ENCODE results near the gene NT5C. TPM values are rescaled to one million over a fixed set of nuclear protein-coding genes. Genes with fewer than 3 reads are reported as not detected.

NT5C gene
- total RNA-seq, 1 experiment from 2014 or later: 38.6 TPM

GRCh38 chr17:75098861-75099260 lies 32.7 kb downstream of the NT5C start:
- CTCF ChIA-PET: interaction anchor here (0.6 kb wide), 1 partner anchor 71 kb away, joined by 6 read pairs; no protein-coding TSS in a partner anchor
- Histone ChIP-seq H4K20me1 (ENCODE audit: insufficient read depth) (peaks cover 8% of the 10 kb centered on the region), H2AFZ (no peak overlapping the region), H3F3A (ENCODE audit: insufficient read depth, low read depth) (peaks cover 47% of the 10 kb centered on the region), H3K4me1 (replicated peaks; ENCODE audit: insufficient read depth) (peaks cover 31% of the 10 kb centered on the region), H3K36me3 (ENCODE audit: low read depth) (peaks cover 44% of the 10 kb centered on the region), H3K27me3 (ENCODE audit: insufficient read depth, low read depth) (no peaks in the 10 kb centered on the region), H3K9me2 (ENCODE audit: insufficient read depth) (no peaks in the 10 kb centered on the region), H3K4me2 (no peak overlapping the region), H3K4me3 (no peak overlapping the region), H3K9me3 (ENCODE audit: insufficient read depth, low read depth) (no peaks in the 10 kb centered on the region), H3K27ac (no peak overlapping the region), H3K79me2 (ENCODE audit: low read depth) (peaks cover 40% of the 10 kb centered on the region)
- POLR2A ChIA-PET (ENCODE audit: unreplicated experiment): interaction anchor here (0.6 kb wide), 1 partner anchor 27 kb away, joined by 4 read pairs; no protein-coding TSS in a partner anchor
- TF ChIP-seq EZH2 (IDR thresholded peaks at IDR 0.05; ENCODE audit: low read depth) (no peak), CTCF (conservative IDR thresholded peaks at IDR 0.05) (no peak)
- no peak for DNase-seq
- intact Hi-C loops (cut with micrococcal nuclease; ENCODE audit: unreplicated experiment): no loop called here
- no TSS peak for BruUV-seq (replicated peaks)

GRCh38 chr17:75097865-75098264 lies 33.7 kb downstream of the NT5C start:
- H3K27me3 ChIP-seq (ENCODE audit: insufficient read depth, low read depth): no peaks in the 10 kb centered on the region
- peaks cover 34% of the 10 kb centered on the region for H3K36me3 ChIP-seq (ENCODE audit: low read depth)
- no peaks in the 10 kb centered on the region for H3K9me3 ChIP-seq (ENCODE audit: insufficient read depth, low read depth)
- peaks cover 8% of the 10 kb centered on the region for H4K20me1 ChIP-seq (ENCODE audit: insufficient read depth)
- intact Hi-C loops (cut with micrococcal nuclease; ENCODE audit: unreplicated experiment): loop anchor here (2.0 kb wide), 1 partner anchor 51 kb away; the partner anchor contains the start of genes ATP5PD and KCTD2
- no peaks in the 10 kb centered on the region for H3K9me2 ChIP-seq (ENCODE audit: insufficient read depth)
- CTCF ChIA-PET: interaction anchor here (0.7 kb wide), 1 partner anchor 38 kb away, joined by 3 read pairs; no protein-coding TSS in a partner anchor
- DNase-seq: no peak
- H3K4me1 ChIP-seq (replicated peaks; ENCODE audit: insufficient read depth): peaks cover 41% of the 10 kb centered on the region
- no peak overlapping the region for H3K27ac ChIP-seq
- POLR2A ChIA-PET (ENCODE audit: unreplicated experiment): no interaction called here
- H3F3A ChIP-seq (ENCODE audit: insufficient read depth, low read depth): peaks cover 46% of the 10 kb centered on the region
- H2AFZ ChIP-seq: no peak overlapping the region
- no TSS peak for BruUV-seq (replicated peaks)
- H3K4me3 ChIP-seq: no peak overlapping the region
- TF ChIP-seq EZH2 (IDR thresholded peaks at IDR 0.05; ENCODE audit: low read depth) (no peak), CTCF (conservative IDR thresholded peaks at IDR 0.05) (no peak)
- H3K79me2 ChIP-seq (ENCODE audit: low read depth): peaks cover 50% of the 10 kb centered on the region
- H3K4me2 ChIP-seq: no peak overlapping the region

- ChIA-PET CTCF (interaction anchor here (0.5 kb wide), 3 partner anchors 19 to 26 kb away, joined by 3 to 6 read pairs (median 5); no protein-coding TSS in a partner anchor), POLR2A (ENCODE audit: unreplicated experiment) (interaction anchor here (0.6 to 0.7 kb wide), 4 partner anchors 8 to 243 kb away, joined by 3 to 5 read pairs (median 4); partner anchors contain the start of genes NUP85 and SLC16A5)
- H3K27ac ChIP-seq: peak overlapping the region; percentile 89
- H3K4me2 ChIP-seq: peak overlapping the region; percentile 73
- no peak overlapping the region; the same call in 1 of the 2 replicates for H3K4me3 ChIP-seq
- no peaks in the 10 kb centered on the region for H3K27me3 ChIP-seq (ENCODE audit: insufficient read depth, low read depth)
- no TSS peak for BruUV-seq (replicated peaks)
- H3K36me3 ChIP-seq (ENCODE audit: low read depth): peaks cover 33% of the 10 kb centered on the region
- intact Hi-C loops (cut with micrococcal nuclease; ENCODE audit: unreplicated experiment): loop anchor here (1.0 to 2.0 kb wide), 3 partner anchors 13 to 49 kb away; partner anchors contain the start of genes ARMC7, ATP5PD and KCTD2
- peaks cover 58% of the 10 kb centered on the region for H3K4me1 ChIP-seq (replicated peaks; ENCODE audit: insufficient read depth)
- H3F3A ChIP-seq (ENCODE audit: insufficient read depth, low read depth): peaks cover 54% of the 10 kb centered on the region
- TF ChIP-seq CTCF (conservative IDR thresholded peaks at IDR 0.05) (no peak), EZH2 (IDR thresholded peaks at IDR 0.05; ENCODE audit: low read depth) (no peak)
- H4K20me1 ChIP-seq (ENCODE audit: insufficient read depth): peaks cover 9% of the 10 kb centered on the region
- no peaks in the 10 kb centered on the region for H3K9me2 ChIP-seq (ENCODE audit: insufficient read depth)
- peak; percentile 89 to 99 for DNase-seq
- H2AFZ ChIP-seq: no peak overlapping the region
- H3K79me2 ChIP-seq (ENCODE audit: low read depth): peaks cover 67% of the 10 kb centered on the region
- H3K9me3 ChIP-seq (ENCODE audit: insufficient read depth, low read depth): no peaks in the 10 kb centered on the region
Observed at GRCh38 chr17:75096082-75096625, 35.4 kb downstream of the NT5C start.
